Hepatocyte (in vitro differentiated cells): Measurements from ENCODE around the gene SNX5.

ENCODE experiments used
- CTCF ChIP-seq: fragments of 200-600 bp; sonication (generic); IDR thresholded peaks from 2 replicates; pipeline ENCODE4 v1.5.1; 2016; ENCODE audit warnings: antibody characterized with exemption, mild to moderate bottlenecking; ENCODE audit not compliant: poor library complexity
- EZH2 ChIP-seq: fragments of 200-600 bp; sonication (generic); IDR thresholded peaks from 2 replicates; pipeline ENCODE4 v1.6.1; 2016; ENCODE audit warnings: antibody characterized with exemption, mild to moderate bottlenecking, borderline replicate concordance

- no peak for TF ChIP-seq CTCF
- TF ChIP-seq EZH2: no peak
Measured at GRCh38 chr20:17961587-17961940, 7.0 kb downstream of the SNX5 start.
